ENCODE data around the gene YY2.

DNA sequence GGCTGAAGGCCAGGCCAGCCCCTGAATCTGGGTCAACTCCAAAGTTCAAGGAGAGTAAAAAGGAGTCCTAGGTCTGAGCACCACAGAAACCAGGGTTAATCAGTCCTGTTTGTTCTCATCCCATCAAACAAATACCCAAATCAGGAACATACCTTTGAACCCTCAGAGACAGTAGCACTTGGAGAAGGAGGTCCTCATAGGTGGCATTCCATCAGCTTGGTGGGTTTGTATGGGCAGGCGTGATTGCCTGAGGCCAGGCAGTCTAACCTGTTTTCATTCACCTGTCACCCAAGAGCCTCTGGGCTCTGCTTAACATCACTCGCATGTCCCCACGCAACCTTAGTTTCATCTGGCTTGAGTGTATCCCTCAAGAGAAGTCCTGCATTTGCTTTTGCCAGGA lies 33.9 kb upstream of the YY2 start:
- TF ChIP-seq, protein P1, sequence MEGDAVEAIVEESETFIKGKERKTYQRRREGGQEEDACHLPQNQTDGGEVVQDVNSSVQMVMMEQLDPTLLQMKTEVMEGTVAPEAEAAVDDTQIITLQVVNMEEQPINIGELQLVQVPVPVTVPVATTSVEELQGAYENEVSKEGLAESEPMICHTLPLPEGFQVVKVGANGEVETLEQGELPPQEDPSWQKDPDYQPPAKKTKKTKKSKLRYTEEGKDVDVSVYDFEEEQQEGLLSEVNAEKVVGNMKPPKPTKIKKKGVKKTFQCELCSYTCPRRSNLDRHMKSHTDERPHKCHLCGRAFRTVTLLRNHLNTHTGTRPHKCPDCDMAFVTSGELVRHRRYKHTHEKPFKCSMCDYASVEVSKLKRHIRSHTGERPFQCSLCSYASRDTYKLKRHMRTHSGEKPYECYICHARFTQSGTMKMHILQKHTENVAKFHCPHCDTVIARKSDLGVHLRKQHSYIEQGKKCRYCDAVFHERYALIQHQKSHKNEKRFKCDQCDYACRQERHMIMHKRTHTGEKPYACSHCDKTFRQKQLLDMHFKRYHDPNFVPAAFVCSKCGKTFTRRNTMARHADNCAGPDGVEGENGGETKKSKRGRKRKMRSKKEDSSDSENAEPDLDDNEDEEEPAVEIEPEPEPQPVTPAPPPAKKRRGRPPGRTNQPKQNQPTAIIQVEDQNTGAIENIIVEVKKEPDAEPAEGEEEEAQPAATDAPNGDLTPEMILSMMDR (conservative IDR thresholded peaks at IDR 0.05 in 1 of 2, IDR thresholded peaks at IDR 0.05 in 1 of 2; ENCODE audit: low read depth in 1 of 2, low read length in 2 of 2): no peak
- no peak for TF ChIP-seq EZH2 (IDR thresholded peaks at IDR 0.05; ENCODE audit: low read length, missing control alignments)

Measured in fibroblast of lung (primary cell).